LHCN-M2 (cell line): ENCODE data around the gene POLDIP3. TPM values are rescaled to one million over a fixed set of nuclear protein-coding genes. Genes with fewer than 3 reads are reported as not detected.

ENCODE experiments used
- DNase-seq: peaks from one replicate; pipeline ENCODE4 v3.0.0-alpha.2; 2012; ENCODE audit warnings: low read depth
- polyA plus RNA-seq: library from polyadenylated mRNA; unstranded; fragments of >200 nt; gene quantifications from one replicate; pipeline ENCODE4 v1.2.1, GENCODE V29; 2012; ENCODE audit warnings: missing spikeins
- total RNA-seq: library from RNA; depleted of rRNA; stranded (reverse); fragments of >200 nt; gene quantifications from 2 replicates; pipeline ENCODE4 v1.2.3, GENCODE V29; 2014; rRNA removed

POLDIP3 gene, protein sequence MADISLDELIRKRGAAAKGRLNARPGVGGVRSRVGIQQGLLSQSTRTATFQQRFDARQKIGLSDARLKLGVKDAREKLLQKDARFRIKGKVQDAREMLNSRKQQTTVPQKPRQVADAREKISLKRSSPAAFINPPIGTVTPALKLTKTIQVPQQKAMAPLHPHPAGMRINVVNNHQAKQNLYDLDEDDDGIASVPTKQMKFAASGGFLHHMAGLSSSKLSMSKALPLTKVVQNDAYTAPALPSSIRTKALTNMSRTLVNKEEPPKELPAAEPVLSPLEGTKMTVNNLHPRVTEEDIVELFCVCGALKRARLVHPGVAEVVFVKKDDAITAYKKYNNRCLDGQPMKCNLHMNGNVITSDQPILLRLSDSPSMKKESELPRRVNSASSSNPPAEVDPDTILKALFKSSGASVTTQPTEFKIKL
- total RNA-seq = 34.0 and 36.4 TPM in 2 replicates
- polyA plus RNA-seq = 51.7 TPM

DNA sequence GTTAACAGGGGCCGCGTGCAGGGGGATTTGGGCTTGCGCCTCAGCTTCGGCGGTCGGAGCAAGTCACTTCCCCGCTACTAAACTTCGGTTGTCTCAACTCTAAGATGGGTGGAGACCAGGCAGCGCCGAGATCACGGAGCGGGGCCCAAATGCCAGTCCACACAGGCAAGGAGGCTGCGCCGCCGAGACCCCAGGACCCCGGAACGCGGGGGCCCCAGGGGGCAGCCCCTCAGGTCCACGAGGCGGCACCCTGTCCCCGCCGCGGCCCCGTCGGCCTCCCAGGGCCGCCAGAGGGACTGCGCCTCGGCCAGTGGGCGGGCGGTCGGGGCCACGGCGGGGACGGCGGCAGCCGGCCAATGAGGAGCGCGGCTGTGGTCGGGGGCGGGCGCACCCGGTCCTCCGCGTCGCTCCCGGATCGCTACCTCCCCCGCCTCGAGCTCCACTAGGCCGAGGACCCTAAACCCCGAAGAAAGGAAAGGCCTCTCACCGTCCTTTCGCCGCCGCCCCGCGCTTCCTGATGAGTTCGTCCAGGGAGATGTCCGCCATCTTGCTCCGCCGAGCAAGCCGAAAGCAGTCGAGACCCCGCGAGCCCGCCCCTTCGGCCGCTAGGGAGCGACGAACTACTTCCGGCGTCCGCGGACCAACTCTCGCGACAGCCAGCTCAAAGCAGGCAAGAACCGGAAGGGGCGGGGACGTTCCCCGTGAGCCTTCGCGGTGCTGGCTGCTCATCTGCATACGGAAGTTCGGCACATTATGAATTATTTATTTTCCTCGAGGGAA lies at the start of gene POLDIP3:
Gene POLDIP3, minus strand, starts transcription at position 572 of the 780 bp plus-strand sequence. Its CDS starts 26 bp downstream, at position 546.
- peak; percentile 97 for DNase-seq

DNA sequence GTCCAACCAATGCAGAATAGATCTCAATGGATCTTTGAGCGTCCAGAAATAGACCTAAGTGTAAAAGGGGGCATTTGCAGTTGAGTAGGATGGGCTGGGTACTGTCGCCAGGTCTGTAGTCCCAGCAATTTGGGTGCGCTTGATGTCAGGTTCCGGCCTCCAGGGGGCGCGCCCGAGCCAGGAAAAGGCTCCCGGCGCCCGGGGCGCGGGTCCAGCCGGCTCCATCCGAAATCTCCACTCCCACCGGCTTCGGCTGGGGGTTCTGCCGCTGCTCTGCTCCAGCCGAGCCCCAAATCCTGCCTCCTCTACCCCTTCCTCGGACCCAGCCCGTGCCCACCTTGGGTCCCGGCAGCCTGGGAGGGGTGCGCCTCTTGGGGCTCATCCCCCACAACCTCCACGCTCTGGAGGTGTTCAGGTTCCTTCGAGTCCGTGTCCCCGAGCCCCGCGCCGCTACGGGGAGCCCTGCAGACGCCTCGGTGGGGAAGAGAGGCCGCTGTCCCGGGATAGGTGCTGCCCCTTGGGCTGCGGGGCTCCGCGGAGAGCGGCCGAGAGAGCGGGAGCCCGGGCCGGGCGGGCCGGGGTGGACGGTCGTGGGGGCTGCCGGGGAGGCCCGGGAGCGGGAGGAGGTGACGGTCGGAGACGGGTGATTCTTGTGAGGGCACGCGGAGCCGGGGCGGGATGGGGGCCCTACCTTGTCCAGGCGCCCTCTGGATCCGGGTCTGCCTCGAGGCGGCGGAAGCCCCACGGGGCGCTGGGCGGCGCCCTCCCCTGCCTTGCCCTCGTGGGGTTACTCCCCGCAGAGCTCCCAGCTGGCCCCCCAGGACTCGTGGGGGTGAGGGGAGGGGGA lies 47.5 kb upstream of the POLDIP3 start:
- DNase-seq = peak; percentile 56

DNA sequence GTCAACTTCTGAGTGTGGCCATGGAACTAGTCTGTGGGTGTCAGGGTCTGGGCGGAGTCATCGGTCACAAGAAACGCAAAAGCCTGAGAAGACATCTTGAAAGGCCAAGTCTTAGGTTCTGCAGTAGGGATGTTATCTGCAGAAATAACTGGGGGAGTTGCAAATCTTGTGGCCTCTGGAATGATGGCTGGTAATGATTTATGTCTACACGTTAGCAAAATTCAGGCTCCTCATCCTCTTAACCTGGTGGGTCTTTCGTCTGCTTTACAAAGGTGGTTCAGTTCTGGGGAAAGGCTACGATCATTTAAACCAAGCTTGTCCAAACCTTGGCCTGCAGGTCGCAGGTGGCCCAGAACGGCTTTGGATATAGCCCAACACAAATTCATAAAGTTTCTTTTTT lies 41.9 kb upstream of the POLDIP3 start:
- no peak for DNase-seq

GRCh38 chr22:42655693-42656092 lies 41.0 kb upstream of the POLDIP3 start:
- no peak for DNase-seq

DNA sequence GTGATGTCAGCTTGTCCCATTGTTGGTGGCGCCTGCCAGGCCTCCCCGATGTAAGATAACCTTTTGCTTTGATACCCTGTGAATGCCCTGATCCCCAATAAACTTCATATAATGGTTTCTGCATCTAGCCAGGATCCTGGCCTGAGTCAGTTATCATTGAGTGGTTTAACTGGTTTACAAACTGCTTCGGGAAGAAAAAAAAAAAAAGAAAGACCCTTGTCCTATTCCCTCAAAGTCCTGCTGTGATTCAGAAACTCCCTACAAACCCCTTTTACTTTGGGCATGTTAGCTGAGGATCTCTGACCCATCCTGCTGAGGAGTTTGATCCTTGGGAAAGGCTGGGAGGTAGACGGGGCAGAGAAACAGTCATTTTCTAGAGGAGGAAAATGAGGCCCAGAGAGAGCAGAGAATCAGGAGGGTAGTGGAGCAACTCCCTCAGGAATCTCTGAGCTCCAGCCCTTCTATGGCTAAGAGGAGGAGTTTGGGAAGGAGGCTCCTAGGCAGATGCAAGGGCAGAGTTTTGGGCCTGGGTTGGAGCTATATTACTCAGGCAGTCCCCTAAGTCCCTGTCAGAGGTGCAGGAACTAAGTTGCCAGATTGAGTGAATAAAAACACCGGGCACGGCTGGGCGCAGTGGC lies 39.9 kb upstream of the POLDIP3 start:
- DNase-seq = no peak

DNA sequence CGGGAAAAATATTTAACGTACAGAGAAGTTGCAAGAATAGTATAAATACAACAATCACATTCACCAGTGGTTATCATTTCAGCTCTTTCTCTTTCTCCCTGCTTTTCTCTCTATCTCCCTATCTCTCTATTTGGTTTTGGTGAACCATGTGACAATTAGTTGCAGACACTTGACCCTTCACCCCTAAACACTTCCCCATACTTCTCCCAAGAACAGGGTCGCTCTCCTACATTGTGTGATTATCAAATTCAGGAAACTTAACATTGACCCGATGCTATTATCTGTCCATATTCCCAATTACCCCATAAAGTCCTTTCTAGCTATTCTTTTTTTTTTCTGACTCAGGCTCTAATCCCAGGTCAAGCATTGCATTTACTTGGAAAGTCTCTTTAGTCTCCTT lies 39.3 kb upstream of the POLDIP3 start:
- no peak for DNase-seq

DNA sequence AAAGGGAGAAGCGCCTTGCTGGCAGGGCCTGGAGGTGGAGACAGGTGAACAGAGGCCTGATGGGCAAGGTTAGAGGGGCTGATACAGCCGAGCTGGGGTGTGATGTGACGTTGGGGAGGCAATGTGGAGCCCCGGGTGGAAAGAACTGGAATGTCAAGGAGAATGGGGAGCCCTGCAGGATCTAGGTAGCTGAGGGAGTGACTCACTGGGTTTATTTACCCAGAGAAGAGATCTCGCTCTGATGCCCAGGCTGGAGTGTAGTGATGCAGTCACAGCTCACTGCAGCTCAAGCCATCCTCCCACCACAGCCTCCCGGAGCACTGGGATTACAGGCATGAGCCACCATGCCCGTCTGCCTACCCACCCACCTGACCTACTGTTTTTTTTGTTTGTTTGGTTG lies 36.5 kb upstream of the POLDIP3 start:
- no peak for DNase-seq

DNA sequence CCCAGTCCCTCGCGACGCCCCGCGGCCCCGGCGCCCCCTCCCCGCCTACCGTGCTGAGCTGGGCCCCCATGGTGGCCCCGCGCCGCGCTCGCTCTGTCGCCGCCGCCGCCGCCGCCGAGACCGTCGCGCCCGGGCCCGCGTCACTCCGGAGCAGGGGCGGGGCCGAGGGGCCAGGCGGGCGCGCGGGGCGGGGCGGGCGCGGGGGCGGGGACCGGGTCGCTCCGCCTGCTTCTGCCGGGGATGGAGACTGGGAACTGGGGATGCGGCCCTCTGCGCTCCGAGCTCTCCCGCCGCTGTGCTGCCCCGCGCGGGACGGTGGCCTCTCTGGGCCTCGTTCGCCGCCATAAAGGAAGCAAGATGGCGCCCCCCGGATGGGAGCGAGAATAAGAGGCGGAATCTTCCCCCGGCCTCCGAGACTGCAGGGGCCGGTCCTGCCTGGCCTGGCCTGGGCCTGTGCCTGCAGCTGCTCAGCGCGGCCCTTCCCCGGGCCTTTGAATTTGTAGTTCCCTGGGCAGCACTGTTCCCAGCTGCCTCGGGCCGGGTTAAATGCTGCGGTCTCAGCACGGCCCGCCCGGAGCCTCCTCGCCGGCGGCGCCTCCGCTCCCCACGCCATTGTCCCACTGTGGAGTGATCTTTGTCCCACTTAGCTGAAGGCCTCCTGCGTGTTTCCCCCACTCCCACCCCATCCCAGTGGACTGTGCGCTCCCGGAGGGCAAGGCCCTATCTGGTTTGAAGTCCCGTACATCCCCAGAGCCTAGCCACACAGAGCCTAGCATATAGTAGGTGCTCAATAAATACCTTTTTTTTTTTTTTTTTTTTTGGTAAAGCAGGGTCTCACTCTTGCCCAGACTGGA lies 34.8 kb upstream of the POLDIP3 start, which contains the start of gene CYB5R3:
Gene CYB5R3, minus strand, starts transcription at position 147 of the 854 bp plus-strand sequence. Its CDS starts 77 bp downstream, at position 70.
- peak; percentile 86 for DNase-seq

DNA sequence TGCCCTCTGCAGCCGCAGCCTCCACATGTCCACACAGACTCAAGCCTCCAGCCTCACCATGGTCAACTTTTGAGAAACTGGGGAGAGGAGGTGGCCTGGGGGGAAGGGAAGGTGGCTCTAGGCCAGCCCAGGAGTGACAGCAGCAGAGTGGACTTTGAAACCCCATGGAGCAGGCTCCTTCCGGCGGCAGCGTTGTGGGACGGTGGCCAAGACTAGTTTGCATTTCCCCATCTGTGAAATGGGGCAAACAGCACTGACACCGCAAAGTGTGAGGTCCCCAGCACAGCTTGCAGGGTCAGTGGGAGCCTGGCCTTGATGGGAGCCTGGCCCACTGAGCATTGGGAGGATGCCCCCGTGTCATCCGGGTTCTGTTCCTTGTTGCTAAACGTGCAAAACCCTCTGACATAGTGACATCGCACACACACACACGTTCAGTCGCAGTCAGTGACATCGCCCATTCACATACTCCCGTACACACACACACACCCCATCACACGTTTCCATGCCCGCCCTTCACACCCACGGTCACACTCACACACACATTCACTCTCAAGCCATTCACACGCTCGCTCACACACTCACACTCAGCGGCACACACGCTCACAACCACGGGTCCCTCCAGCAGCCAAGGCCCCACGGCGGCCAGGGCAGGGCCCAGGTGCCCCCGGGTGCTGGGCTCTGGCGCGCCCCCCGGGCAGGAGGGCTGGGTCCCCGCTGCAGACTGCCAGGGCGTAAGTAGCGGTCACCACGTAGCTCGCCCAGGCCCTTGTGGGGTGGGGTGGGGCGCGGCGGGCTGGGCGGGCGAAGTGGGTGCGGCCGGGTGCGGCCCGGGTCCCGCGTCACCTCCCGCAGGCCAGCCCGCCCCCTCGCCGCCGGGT lies 33.9 kb upstream of the POLDIP3 start:
- DNase-seq = peak; percentile 57

DNA sequence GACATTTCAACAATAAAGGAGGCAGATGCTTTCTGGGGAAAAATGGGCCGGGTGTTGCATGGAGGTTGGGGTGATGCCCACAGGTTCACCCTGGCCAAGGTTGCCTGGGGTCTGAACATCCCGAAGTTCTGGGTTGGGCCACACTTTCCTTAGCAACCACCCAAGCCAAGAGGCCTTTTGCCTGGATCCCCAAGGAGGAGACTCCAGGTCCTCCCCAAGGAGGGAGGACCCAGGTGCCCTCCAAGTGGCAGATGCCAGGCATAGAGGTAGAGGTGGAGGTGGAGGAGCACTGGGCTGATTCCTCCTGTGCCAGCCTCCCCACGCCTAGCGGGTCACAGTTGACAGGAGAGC lies 33.3 kb upstream of the POLDIP3 start:
- DNase-seq = no peak

- DNase-seq = no peak
Observed at GRCh38 chr22:42646569-42647525, 32.2 kb upstream of the POLDIP3 start.

DNA sequence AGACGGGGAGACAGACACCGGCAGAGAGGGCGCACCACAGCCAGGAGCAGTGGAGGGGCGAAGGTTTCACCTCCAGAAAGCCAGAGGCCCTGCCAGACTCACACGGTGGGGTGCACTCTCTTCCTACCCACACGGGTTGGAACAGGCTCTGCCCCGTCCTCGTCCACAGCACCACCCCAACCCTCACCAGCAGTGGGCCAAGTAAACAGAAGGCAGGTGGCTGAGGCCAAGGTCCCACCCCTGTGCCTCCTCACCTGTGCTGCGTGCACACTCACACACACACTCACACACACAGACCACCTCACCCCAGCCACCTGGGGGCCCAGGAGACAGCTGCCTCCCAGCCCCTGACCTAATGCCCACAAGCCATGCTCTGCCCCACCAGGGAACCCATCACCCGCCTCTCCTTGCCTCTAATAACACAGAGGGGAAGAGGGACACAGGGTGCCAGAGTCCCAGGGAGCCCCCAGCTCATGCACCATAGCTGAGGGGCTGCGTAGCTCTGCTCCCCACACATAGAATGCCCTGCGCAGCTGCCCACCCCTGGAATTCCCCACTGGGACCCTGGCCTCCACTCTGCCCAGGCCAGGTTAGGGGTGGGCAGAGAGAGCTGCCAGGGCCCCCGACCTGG lies 31.4 kb upstream of the POLDIP3 start:
- DNase-seq = peak; percentile 62

DNA sequence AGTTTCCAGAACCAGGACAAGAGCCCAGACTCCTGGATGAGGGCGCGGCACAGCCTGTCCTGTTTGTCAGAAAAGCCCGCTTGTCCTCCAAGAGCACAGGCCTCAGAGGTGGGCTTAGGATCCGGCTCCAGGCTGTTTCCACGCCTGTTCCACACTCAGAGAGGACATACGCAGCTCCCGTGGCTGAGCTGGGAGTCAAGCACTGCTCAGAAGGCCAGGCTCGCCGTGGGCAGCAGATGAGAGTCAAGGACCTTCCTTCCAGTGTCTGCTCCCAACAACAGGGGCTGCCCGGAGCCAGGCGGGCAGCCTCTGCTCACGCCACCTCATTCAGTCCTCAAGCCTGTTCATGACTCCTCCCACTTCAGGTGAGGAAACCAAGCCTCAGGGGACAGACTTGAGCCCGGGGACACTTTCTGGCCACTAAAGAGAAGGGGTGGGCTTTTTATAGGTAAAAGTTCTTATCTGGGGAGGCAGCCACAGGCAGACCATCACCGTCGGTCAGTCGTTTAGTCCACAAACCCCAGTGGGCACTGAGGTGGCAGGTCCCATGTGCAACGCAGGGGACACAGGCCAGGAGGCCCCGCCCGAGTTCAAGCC lies 30.8 kb upstream of the POLDIP3 start:
- DNase-seq = no peak

GRCh38 chr22:42644422-42645340 lies 30.0 kb upstream of the POLDIP3 start:
- peak; percentile 77 for DNase-seq

DNA sequence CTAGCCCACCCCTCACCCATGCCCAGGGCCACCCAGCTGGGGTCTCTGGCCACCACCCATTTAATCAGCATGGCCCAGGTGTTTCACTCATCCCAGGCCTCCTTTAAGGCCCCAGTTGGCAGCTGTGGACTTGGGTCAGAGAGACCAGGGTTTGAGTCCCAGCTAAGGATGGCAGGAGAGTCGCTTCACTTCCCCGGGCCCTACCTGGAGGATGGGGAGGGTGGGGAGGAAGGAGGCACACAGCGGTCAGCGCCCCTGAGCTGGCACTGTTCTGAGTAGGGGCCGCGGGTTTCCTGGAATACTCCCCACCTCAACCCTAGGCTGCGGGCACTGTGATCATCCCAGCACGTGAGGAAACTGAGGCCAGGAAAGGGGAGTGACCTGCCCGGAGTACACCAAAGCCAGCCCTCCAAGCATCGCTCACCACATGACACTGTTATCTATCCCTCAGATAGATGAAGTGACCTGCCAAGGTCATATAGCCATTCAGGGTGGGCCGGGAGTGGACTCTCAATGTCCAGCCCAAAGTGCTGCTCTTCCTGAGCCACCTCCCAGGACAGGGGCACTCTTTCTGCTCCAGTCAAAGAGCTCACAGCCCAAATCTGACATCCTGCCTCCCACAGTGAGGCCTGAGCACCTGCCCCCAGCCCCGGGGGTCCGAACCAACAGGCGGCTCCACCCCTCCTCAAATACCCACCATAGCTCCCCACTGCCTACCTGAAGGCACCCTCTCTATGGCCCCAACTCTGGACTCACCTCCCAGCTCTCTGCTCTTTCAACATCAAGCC lies 29.1 kb upstream of the POLDIP3 start:
- no peak for DNase-seq
